Stimulated activated naive B cell treated with anti-CD40 and anti-IgM and Interleukin-4, amounts not matched to agents 10 μg/mL and 1 μg/mL and 100 μg/mL, for 72 hours (primary cell): ENCODE measurements around the gene CAMSAP1.
A peak's percentile ranks its signal among the peaks of the same experiment; 100 is the strongest.

ENCODE experiments used
- ATAC-seq, 2 donors: fragments of 150-1000 bp; cut with Tn5 transposase; replicated peaks; 2 replicates each; pipeline ENCODE4 v1.10.0; 2021; ENCODE audit warnings: moderate library complexity in 1 of 2
- DNase-seq: peaks from one replicate; pipeline ENCODE4 v3.0.0; 2021
- H3K27ac Mint-ChIP-seq: one replicate; pipeline ENCODE4 v1.8.0; 2022; ENCODE audit warnings: mild to moderate bottlenecking, mixed read lengths
- H3K27me3 Mint-ChIP-seq, 2 donors: one replicate each; pipeline ENCODE4 v1.8.0; 2022; ENCODE audit warnings: mixed read lengths in 2 of 2
- H3K36me3 Mint-ChIP-seq, 2 donors: one replicate each; pipeline ENCODE4 v1.8.0; 2022; ENCODE audit warnings: mixed read lengths in 2 of 2, mild to moderate bottlenecking in 1 of 2
- H3K4me1 Mint-ChIP-seq, 2 donors: one replicate each; pipeline ENCODE4 v1.8.0; 2022; ENCODE audit warnings: mixed read lengths in 2 of 2, mild to moderate bottlenecking in 1 of 2
- H3K4me3 Mint-ChIP-seq, 2 donors: one replicate each; pipeline ENCODE4 v1.8.0; 2022; ENCODE audit warnings: mild to moderate bottlenecking in 2 of 2, mixed read lengths in 2 of 2, moderate library complexity in 1 of 2
- H3K9me3 Mint-ChIP-seq, 2 donors: one replicate each; pipeline ENCODE4 v1.8.0; 2022; ENCODE audit warnings: mixed read lengths in 2 of 2, mild to moderate bottlenecking in 1 of 2

CAMSAP1 gene

DNA sequence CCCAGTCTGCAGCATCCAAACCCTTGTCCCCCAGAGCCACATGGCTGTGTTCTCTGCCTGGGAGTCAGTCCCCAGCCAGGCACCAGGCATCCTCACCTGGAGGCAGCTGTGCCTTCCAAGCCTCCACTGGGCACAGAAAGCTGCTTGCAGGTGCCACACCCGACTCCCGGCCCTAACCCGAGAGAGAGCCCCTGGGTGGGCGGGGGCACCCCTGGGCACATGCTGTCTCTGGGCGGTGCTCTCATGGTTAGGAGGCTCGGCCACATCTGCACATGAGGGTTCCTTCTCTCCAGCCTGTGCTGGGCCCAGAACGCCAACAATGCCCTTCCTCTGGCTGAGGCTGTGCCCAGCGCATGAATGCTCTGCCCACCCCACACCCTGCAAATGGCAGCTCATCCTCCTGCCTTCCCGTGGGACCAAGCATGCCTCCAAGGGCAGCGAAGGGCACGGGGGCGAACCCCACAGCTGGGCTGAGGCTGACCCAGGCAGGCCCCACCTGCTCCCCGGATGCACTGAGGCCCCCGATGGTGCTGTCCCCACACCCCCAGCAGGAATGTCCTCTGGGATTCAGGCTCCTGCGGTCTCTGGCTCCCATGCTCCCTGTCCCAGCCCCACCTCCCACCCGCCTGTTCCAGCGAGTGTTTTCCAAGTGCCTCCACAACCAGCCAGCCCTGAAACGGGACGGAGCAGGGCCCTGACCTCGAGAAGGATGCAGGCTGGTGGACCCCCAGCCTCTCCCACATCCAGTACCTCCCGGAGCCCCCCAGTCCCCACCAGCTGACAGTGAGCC lies 22.5 kb upstream of the CAMSAP1 start:
- no peak for ATAC-seq
- no peak overlapping the region for H3K27ac Mint-ChIP-seq
- no peaks in the 10 kb centered on the region for H3K9me3 Mint-ChIP-seq
- H3K4me1 Mint-ChIP-seq, result peaks cover 16 to 21% of the 10 kb centered on the region in 2 donors
- peaks cover 41 to 59% of the 10 kb centered on the region in 2 donors for H3K36me3 Mint-ChIP-seq
- no peak overlapping the region for H3K4me3 Mint-ChIP-seq
- no peaks in the 10 kb centered on the region for H3K27me3 Mint-ChIP-seq
- no peak for DNase-seq

DNA sequence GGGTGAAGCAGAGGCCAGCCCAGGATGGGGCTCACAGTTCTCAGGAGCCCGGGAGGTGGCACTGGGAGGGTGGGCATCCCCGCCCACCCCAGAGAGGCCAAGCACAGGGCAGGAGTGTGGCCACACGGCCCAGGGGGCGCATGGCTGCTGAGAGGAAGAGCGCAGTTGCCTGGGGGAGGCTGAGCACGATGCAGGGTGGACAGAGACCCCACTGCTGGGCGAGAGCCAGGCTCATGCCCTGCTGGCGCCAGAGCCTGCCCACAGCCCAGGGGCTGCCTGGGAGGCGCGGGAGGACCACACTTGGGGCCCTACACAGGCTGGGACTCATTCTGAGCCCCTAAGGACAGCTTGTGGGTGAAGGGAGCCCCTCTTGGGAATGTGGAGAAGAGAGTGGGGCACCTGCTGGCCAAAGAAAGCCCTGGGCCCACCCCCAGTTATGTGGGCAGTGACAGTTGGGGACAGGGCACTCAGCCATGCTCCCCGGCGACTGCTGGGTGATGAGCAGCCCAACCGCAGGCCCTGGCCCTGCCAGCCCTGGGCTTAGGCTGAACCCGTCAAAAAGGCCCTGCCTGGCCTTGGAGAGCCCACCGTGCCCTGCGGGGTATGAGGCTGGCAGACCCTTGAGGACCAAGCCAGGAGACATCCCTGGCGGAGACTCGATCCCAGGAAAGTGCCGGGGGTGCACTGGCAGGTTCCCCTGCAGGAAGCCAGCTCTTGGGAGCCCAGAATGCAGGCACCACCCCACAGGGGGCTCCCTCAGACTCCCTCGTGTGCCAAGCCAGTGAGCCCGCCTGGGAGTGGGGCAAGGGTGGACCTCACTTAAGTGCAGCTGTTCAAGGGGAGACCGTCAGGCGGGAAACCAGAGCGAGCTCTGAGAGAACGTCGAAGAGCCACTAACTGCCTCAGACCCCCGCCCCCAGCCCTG lies 21.6 kb upstream of the CAMSAP1 start:
- Mint-ChIP-seq H3K27me3 (no peaks in the 10 kb centered on the region), H3K4me1 (peaks cover 18 to 21% of the 10 kb centered on the region in 2 donors), H3K27ac (no peak overlapping the region), H3K4me3 (no peak overlapping the region), H3K9me3 (no peaks in the 10 kb centered on the region), H3K36me3 (peaks cover 44 to 64% of the 10 kb centered on the region in 2 donors)
- no peak for ATAC-seq
- no peak for DNase-seq

DNA sequence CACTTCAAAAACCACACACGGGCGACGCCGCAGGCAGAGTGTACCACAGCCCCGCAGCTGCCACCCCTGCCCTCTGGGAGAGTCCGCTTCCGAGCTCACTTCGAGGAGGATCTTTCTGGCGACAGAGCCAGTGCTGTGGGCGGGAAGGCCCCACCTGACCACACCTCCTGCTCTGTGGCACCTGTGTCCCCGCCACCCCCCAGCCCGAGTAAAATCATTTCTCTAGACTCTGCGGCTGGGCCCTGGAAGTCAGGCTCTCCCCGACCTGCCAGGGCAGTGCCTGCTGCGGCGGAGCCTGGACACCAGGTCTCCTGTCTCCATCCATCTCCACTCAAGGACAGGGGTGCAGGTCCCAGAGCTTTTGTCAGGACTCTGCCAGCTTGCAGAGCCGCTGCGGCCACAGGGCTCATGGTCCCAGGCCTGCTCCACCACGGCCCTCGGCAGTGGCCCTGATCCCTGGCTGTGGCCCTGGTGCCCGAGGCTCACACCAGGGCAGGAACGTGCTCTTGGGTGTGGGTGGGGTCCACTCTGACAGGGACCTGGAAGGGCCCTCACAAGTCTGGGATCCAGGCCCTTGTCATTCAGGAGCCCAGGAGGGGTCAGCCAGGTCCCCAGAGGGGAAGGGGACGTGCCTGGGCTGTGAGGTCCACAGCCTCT lies 20.9 kb upstream of the CAMSAP1 start:
- no peak overlapping the region for H3K27ac Mint-ChIP-seq
- peaks cover 44 to 57% of the 10 kb centered on the region in 2 donors for H3K36me3 Mint-ChIP-seq

DNA sequence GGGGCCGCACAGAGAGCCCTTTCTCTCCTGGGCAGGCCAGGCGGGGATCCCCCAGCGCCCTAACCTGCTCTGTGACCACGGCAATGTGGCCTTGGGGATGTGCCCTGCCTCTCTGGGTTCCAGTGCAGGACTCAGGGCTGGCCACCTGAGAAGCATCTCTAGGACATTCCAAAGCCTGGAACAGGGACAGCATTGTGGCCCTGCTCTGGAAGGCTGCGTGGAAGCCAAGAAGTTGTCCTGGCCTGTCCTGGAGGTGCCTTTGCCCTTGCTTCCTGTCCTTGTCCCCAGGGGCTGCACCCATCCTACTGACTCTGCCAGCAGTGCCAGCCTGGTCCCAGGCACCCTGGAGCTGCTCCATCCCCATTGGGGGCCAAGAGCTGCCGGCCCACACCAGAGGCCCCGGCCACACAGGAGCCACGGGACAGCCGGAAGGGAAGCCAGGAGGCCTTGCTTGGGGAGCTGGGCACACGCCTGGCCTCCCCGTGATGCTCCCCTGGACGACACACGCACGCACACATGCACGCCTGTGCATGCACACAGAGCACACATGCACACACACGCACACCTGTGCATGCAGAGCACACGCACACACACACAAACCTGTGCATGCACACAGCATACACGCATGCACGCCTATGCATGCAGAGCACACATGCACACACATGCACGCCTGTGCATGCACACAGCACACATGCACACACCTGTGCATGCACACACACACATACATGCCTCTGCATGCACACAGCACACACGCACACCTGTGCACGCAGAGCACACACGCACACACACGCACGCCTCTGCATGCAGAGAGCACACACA lies 20.1 kb upstream of the CAMSAP1 start:
- no peaks in the 10 kb centered on the region for H3K9me3 Mint-ChIP-seq
- H3K27me3 Mint-ChIP-seq, result no peaks in the 10 kb centered on the region
- no peak overlapping the region for H3K4me3 Mint-ChIP-seq
- peaks cover 37 to 51% of the 10 kb centered on the region in 2 donors for H3K36me3 Mint-ChIP-seq
- DNase-seq (no peak), ATAC-seq (no peak)
- no peak overlapping the region for H3K27ac Mint-ChIP-seq
- peaks cover 18 to 21% of the 10 kb centered on the region in 2 donors for H3K4me1 Mint-ChIP-seq

More for the DNA sequence above, 20.9 kb upstream of the CAMSAP1 start:
- no peak for ATAC-seq
- peaks cover 18 to 21% of the 10 kb centered on the region in 2 donors for H3K4me1 Mint-ChIP-seq
- no peaks in the 10 kb centered on the region for H3K27me3 Mint-ChIP-seq
- no peak overlapping the region for H3K4me3 Mint-ChIP-seq
- H3K9me3 Mint-ChIP-seq, result no peaks in the 10 kb centered on the region
- no peak for DNase-seq

DNA sequence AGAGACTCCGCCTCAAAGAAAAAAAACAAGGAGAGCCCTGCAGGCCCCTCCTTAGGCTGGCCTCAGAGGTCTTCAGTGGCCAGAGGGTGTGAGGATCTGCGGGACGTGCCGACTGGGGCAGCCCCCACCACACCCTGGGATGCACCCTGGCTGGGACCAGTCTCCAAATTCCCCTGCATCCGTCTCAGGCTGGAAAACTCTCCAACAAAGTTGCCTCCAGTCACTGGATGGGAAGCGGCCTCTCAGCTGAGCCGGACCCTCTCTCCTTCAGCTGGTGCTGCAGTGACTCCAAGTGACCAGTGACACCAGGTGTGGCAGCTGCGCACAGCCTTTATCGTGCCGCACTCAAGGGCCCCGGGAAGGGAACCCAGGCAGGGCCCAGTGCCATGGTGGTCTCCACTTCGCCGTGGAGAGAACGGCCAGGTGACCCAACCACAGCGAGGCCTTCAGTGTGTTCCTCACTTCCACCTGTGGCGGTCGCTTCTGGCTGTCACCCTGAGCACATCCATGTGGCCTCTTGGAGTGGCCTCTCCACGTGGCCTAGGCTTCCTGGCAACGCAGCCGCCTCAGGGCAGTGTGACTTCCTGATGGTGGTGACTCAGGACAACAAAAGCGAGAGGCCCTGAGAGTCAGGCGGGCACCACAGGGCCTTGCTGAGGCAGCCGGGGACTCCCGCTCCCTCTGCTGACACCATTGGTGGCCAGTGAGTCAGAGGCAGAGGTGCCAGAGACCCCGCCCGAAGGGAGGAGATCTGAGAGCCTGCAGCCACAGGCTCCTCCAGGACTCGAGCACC lies 19.3 kb upstream of the CAMSAP1 start:
- peak overlapping the region; percentile 56 for H3K27ac Mint-ChIP-seq
- no peaks in the 10 kb centered on the region for H3K9me3 Mint-ChIP-seq
- peaks cover 36 to 45% of the 10 kb centered on the region in 2 donors for H3K36me3 Mint-ChIP-seq
- peaks cover 18 to 21% of the 10 kb centered on the region in 2 donors for H3K4me1 Mint-ChIP-seq
- ATAC-seq (peak; percentile 88 to 89), DNase-seq (peak; percentile 59)
- H3K27me3 Mint-ChIP-seq, result no peaks in the 10 kb centered on the region
- no peak overlapping the region for H3K4me3 Mint-ChIP-seq

DNA sequence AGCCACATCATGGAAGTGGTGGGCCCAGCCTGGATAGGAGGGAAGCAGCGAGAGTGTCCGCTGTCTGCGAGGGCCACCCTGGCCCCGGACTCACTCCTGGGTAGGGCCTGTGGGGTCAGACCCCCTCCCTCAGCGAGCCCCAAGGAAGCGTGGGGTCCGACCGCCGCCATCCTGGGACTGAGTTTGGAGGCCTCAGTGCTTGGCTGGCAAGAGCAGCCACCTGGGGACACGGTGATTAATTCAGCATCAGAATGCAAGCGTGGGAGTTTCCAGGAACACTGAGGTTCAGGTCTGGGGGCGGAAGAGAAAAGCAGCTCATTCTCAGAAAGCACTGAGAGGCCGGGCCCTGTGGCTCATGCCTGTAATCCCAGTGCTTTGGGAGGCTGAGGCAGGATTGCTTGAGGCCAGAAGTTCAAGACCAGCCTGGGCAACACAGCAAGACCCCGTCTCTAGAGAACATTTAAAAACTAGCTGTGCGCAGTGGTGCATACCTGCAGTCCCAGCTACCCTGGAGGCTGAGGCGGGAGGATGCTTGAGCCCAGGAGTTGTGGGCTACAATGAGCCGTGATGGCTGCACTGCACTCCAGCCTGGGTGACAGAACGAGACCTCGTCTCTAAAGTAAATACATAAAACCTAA lies 18.3 kb upstream of the CAMSAP1 start:
- H3K4me3 Mint-ChIP-seq, result peak overlapping the region; percentile 17 to 35
- no peaks in the 10 kb centered on the region for H3K9me3 Mint-ChIP-seq
- peaks cover 18 to 21% of the 10 kb centered on the region in 2 donors for H3K4me1 Mint-ChIP-seq
- H3K36me3 Mint-ChIP-seq, result peaks cover 28 to 36% of the 10 kb centered on the region in 2 donors
- no peaks in the 10 kb centered on the region for H3K27me3 Mint-ChIP-seq
- H3K27ac Mint-ChIP-seq, result peak overlapping the region; percentile 86
- peak; percentile 49 for DNase-seq
- peak; percentile 62 to 72 for ATAC-seq

DNA sequence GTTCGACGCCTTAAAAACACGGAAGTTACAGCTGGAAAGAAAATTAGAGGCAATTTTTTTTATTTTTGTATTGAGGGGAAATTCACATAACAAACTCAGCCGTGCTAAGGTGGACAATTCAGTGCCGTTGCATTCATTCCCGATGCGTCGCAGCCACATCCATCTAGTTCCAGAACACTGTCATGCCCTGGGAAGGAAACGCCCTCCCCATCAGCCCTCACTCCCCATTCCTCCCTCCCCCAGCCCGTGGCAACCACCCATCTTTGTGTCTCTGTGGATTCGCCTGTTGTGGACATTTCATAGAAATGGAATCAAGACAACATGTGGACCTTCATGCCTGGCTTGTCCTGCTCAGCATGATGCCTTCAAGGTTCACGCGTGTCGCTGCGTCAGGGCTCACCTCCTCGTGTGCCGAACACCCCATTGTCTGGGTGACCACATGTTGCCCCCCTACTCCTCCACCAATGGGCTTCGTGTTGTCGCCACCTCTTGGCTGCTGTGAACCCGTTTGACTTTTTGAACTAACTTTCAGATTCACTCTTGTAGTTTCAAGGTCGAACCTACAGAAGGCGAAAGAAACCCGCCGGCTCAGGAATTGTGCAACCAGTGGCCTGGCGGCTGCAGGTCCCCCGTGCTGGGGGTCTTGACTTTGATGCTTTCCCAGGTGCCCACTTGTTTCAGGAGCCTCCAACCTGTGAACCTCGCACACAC lies 17.4 kb upstream of the CAMSAP1 start:
- Mint-ChIP-seq H3K4me3 (no peak overlapping the region), H3K27ac (peak overlapping the region; percentile 86)

DNA sequence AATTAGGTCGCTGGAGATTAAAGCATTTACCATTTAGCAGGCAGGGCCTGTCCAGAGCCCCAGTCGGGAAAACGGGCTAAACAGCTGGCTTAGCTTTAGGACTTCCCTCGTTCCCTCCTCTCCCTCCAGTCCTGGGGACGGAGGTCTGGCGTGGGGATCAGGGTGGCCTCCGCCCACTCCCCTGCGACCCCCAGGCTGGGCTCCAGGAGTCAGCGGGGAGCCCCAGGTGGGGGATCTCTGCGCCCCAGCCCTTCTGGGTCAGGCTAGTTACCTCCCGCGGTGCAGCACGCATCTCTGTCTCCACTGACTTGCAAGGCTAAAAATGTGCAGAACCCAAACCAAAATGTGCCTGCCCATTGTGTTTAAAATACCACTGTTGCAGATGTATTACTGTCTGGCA lies 16.2 kb upstream of the CAMSAP1 start:
- peaks cover 2 to 8% of the 10 kb centered on the region in 2 donors for H3K9me3 Mint-ChIP-seq
- no peak overlapping the region for H3K4me3 Mint-ChIP-seq
- DNase-seq, result no peak
- no peak overlapping the region for H3K27ac Mint-ChIP-seq
- ATAC-seq, result no peak
- peaks cover 19 to 21% of the 10 kb centered on the region in 2 donors for H3K4me1 Mint-ChIP-seq
- H3K36me3 Mint-ChIP-seq, result peaks cover 26 to 41% of the 10 kb centered on the region in 2 donors
- no peaks in the 10 kb centered on the region for H3K27me3 Mint-ChIP-seq

More for the DNA sequence above, 17.4 kb upstream of the CAMSAP1 start:
- no peak for ATAC-seq
- Mint-ChIP-seq H3K4me1 (peaks cover 18 to 21% of the 10 kb centered on the region in 2 donors), H3K9me3 (no peaks in the 10 kb centered on the region), H3K36me3 (peaks cover 24 to 31% of the 10 kb centered on the region in 2 donors), H3K27me3 (no peaks in the 10 kb centered on the region)
- DNase-seq, result no peak

DNA sequence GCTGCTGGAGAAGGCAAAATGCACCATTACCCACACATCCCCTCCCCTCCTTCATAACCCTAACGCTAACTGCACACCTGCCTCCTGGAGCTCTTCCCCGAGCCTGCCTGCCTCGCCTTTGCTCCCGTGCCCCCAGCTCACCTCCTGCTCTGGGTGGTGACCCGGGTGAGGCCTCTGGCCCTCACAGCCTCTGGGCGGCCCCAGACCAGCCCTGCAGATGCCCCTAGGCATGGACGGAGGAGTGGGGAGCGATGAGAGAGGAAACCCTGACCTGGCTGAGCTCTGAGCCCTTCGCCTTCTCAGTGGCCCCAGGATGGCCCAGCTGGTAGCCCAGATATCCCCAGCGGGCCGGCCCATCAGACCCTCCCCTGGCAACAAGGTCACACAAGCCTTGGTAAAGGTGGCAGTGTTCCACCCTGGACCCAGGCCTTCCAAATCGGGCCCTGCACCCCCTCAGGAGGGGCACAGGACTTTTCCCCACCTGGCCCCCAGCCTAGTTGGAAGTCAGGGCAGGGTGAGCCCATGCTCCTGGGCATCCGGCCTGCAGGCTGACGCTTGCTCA lies 14.5 kb upstream of the CAMSAP1 start:
- Mint-ChIP-seq H3K4me1 (peaks cover 18 to 28% of the 10 kb centered on the region in 2 donors), H3K27ac (no peak overlapping the region), H3K27me3 (no peaks in the 10 kb centered on the region), H3K36me3 (peaks cover 31 to 45% of the 10 kb centered on the region in 2 donors), H3K4me3 (no peak overlapping the region), H3K9me3 (peaks cover 4 to 12% of the 10 kb centered on the region in 2 donors)
- ATAC-seq, result no peak
- DNase-seq, result no peak

DNA sequence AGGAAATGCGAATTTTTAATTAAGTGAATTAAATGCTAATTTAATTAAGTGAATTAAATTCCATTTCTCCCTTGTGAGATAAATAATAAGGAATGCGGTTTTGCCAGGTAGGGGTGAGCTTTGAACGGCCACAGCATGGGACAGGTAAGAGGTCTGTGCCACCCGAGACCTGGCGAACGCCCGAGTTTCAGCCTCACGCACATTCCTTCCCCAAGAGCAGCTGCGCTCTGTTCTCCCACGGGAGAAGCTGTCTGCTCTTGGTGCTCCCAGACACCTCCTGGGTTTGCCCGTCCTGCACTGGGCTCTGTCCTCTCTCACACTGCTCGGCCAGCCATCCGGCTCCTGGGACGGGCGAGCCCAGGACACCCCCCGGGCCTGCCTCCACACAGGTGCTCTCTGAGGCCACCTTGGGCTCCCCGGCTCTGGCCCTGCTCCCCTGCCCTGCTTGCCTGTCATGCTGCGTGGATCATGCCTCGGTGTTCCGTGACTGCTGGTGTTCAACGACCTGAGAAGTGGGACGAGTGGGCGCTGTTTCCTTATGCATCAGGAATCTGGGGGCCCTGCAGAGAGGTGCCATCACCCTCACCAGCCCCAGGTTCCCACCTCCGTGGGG lies 13.7 kb upstream of the CAMSAP1 start:
- Mint-ChIP-seq H3K4me3 (no peak overlapping the region), H3K36me3 (peaks cover 32 to 48% of the 10 kb centered on the region in 2 donors), H3K4me1 (peaks cover 23 to 28% of the 10 kb centered on the region in 2 donors), H3K27ac (no peak overlapping the region), H3K27me3 (no peaks in the 10 kb centered on the region), H3K9me3 (peaks cover 7 to 16% of the 10 kb centered on the region in 2 donors)
- DNase-seq, result no peak
- ATAC-seq, result no peak

DNA sequence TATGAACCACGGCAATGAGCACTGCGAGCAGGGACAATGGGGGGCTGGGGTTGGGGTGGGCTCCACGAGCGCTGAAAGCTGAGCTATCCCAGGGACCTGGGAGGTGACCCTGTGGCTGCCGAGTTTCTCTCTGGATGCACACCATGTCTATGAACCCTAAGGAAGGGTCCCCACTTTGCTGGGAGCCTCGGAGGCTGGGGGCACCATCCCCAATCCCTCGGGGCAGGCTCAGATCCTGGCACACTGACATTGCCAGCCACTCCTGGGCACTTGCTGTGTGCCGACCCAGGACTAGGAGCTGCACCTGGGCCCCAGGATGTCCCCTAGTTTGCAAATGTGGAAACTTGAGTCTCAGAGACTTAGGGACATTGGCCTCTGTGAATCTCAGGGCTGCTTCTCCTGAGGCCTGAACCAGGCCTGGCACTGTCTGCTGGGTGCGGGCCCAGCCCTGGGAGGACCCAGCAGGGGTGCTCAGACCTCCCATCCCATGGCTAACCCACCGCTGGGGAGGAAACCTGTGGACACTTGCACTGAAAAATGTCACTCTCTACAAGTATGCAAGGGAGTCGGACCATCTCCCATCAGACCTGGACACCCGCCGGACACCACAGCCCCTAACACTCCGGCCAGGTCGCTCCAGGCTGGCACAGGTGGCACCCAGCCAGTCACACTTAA lies 13.0 kb upstream of the CAMSAP1 start:
- peaks cover 17 to 24% of the 10 kb centered on the region in 2 donors for H3K4me1 Mint-ChIP-seq
- ATAC-seq (no peak), DNase-seq (no peak)
- H3K27ac Mint-ChIP-seq, result no peak overlapping the region
- H3K9me3 Mint-ChIP-seq, result peaks cover 11 to 16% of the 10 kb centered on the region in 2 donors
- H3K36me3 Mint-ChIP-seq, result peaks cover 32 to 49% of the 10 kb centered on the region in 2 donors
- no peaks in the 10 kb centered on the region for H3K27me3 Mint-ChIP-seq
- H3K4me3 Mint-ChIP-seq, result no peak overlapping the region
